ENCODE results near the gene HYPK. TPM values are rescaled to one million over a fixed set of nuclear protein-coding genes. Genes with fewer than 3 reads are reported as not detected.

The HYPK gene, protein sequence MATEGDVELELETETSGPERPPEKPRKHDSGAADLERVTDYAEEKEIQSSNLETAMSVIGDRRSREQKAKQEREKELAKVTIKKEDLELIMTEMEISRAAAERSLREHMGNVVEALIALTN
- 7.6 and 10.3 TPM in 2 replicates for total RNA-seq

DNA sequence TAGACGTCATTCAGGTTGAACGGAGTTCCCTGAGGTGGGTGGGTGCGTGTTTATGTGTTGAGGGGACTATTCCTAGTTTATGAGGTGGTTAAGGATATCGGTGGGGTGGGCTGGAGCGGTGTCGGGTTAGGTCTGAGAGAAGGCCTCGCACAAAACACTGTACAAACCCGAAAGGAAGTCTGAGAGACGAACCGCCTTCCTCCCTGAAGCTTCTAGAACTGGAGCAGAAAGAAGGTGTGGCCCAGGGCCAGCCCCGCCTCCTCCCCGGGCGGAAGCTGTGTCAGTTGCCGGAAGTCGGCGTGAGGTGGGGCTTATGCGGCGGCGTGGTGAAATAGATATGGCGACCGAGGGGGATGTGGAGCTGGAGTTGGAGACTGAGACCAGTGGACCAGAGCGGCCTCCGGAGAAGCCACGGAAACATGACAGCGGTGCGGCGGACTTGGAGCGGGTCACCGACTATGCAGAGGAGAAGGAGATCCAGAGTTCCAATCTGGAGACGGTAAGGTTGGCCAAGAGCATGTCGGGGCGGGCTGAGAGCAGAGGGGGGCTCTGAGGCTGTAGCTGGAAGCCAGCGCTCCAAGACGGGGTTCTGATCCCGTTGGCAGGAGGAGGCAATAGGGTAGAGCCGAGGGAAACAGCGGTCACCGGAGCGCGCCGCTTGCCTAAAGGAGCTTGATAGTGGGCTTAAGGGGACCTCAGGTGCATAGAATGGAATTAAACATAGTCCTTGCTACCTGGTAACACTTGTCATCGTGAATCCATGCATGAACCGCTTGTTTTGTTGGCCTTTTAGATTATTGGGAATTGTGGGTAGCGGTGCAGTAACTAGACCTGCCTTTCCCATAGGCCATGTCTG, at the start of gene HYPK:
Gene HYPK (plus strand): TSS at position 314 of the 856 bp plus-strand sequence. CDS start 24 bp downstream, at position 338.
- DNase-seq (ENCODE audit: low read depth, low spot score), result peak; percentile 60

DNA sequence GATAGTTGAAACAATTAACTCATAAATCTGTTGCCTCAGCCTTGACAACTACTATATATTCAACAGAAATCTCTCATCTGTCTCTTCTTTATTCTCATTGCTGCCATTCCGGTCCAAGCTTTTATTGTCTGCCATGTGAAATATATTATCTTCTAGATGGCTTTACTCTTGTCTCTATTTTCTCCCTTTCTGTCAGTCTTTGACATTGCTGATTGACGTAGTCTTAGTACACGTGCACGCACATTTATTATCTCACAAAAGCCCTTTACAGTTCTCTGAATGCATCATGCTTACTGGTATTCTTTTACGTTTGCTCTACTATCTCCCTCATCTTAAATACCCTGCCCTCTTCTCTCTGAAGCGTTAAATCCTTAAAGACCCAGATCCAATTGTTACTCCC, 48.5 kb upstream of the HYPK start:
- DNase-seq (ENCODE audit: low read depth, low spot score), result no peak

DNA sequence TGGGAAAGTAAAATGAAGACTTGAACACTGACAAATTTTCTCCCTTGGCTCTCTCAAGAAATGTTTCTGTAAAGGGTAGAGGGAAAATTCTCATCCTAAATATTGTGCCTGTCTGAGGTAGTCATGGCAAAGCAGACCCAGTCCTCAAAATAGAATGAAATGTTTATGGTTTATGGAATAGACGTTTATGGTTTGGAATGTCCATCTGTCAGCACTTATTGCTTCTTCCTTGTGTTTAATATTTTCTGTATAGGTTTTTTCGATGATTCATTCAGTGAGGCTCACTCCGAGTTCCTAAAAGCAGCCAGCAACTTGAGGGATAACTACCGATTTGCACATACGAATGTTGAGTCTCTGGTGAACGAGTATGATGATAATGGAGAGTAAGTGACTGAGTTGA, 37.6 kb upstream of the HYPK start:
- no peak for DNase-seq (ENCODE audit: low read depth, low spot score)

DNA sequence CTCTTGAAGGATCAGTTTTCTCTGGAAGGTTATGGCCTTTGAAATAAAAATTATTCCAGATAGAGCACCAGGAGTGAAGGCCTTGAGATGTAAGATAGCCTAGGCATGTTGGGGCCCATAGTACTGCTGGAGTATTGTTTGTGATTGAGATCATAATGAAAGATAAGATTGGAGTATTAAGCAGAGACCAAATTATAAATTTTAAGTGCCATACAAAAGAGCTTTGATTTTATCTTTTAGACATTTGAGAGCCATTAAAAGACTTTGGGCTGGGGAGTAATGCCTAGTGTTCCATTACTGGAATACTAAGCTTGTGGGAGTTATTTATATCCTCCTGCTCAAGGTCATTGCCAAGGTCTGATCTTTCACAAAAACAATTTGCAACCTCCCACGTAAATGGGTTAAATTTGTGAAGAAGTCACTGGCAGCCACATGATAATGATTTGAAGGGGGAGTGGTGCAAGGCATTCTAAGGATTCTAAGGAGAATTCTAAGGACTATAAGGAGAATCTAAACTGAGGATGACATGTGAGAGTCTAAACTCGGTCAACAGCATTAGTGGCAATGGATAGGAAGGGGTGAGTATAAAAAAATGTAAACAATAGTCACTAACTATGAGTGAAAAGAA, 36.5 kb upstream of the HYPK start:
- no peak for DNase-seq (ENCODE audit: low read depth, low spot score)

DNA sequence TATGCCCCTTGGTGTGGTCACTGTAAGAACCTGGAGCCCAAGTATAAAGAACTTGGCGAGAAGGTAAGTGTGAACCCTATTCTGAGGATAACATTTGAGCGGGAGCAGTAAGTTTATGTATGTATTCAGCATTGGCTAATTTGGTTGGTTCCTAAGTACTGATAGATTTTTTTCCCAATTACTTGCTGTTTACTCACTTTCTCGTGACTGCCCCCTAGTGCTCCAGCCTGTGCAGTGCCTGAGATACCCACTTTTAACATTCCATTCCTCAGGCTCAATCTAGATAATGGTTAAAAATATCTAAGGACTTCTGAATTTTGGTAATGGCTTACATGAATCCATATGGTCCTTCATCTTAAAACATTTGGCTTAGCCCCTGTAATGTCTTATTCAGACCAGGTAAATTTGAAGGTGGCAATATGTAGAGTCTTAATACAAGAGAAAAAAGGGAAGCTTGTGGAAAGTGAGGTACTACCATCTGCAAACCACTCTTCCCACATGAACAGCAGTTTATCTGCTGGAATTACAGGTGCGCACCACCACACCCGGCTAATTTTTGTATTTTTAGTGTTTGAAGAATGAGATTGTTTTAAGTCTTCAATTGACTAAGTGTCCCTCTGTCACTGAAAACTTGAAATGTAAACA, 30.7 kb upstream of the HYPK start:
- no peak for DNase-seq (ENCODE audit: low read depth, low spot score)

DNA sequence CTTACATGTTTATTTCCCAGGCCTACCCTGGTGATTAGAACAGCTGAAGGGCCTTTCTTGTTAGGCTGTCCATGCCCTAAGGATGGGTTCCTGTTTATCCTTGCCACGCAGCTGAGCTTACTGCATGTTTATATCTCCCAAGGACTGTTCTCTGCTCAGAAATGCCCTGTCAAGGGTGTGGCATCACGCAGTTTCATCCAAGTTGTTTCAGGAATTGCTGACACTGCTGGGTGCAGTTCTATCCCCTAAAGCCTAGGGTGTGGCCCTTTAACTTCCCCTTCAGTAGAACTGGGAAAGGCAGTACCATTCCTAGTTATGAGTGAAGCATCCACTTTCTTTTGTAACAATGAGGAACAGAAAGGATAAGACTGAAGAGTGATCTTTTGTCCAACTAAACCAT, 28.6 kb upstream of the HYPK start:
- DNase-seq (ENCODE audit: low read depth, low spot score), result no peak

DNA sequence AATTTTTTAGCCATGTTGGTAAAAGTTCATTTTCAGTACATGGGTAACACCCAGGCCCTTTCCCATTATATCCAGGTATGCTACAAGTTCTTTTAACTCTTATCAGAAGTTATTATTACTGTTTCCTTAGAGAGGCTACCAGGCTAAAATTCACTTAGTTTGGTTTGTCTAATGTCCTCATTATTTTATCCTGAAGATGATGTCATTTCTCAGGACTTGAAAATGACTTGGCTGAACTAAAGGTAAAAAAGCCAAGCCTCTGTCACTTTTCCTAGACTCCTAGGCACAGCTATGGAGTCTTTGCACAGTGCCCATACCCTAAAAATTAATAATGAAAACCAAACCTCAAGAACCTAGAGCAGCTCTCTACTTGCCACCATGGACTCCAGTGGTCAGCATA, 27.8 kb upstream of the HYPK start:
- DNase-seq (ENCODE audit: low read depth, low spot score), result no peak

DNA sequence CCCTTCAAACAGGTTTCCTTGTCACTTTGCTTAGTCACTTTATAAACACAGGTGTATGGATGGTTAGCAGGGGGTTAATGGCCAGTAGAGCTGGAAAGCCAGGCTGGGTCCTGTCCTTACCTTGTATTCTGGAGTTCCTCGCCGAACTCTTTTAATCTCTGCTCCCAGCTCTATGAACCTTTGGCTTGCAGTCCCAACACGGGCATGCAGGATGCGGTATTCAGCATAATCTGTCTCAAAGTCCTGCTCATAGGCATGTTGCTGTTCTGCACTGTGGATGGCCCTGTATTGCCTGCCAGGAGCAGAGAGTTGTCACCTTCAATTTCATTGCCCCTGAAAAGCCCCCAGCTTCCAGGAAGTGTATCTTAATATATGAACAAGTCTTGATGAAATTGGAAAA, 26.3 kb upstream of the HYPK start:
- no peak for DNase-seq (ENCODE audit: low read depth, low spot score)

DNA sequence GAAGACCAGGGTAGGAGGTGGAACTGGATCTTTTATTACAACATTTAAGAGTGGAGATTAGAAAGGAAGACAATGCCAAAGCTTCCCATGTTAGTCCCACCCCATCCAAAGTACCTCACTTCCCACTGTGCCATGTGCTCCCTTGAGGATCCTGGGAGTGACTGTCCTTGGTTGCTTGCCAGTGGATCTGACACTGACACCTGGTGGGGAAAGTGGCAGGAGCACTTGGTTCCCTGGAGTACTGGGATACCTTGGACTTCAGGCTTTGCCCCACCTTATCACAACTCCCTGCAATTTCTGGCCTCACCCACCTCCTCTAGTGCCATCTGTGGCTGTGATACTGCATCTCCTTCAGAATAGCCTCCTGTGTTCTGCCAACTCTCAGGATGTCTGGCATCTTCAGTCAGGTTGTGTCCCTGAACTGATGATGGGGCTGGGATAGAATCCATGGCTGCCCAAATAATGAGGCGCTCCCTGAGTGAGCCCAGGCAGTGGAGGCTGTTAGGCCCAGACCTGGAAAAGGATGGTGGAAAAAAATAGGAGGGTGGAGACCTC, 24.9 kb upstream of the HYPK start:
- DNase-seq (ENCODE audit: low read depth, low spot score), result no peak

DNA sequence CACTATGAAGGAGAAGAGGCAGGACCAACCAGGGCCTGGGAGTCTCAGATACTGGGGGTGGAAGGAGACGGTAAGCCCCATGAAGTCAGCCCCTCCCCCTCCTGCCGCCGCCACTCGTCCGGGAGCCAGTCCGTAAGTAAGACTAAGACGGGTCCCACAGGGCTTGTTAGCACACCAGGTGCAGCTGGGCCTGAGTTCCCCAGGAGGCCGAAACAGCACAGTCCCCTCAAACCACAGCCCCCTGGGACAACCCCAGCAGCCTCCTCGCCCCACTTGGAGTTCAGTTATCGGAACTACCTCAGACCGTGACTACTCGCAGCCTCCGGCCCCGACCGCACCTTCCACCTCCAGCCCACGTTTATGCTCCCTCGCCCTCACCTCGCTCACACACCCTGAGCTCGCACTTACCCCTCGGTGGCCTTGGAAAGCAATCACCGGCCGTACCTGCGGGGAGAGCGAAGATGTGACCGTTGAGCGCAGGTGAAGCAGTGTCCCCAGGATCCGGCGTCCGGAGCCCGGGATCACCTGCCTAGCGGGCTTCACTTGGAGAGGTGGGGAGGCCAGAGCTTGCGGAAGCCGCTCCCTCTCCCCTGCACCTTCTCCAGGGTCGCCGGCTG, 24.2 kb upstream of the HYPK start:
- no peak for DNase-seq (ENCODE audit: low read depth, low spot score)

DNA sequence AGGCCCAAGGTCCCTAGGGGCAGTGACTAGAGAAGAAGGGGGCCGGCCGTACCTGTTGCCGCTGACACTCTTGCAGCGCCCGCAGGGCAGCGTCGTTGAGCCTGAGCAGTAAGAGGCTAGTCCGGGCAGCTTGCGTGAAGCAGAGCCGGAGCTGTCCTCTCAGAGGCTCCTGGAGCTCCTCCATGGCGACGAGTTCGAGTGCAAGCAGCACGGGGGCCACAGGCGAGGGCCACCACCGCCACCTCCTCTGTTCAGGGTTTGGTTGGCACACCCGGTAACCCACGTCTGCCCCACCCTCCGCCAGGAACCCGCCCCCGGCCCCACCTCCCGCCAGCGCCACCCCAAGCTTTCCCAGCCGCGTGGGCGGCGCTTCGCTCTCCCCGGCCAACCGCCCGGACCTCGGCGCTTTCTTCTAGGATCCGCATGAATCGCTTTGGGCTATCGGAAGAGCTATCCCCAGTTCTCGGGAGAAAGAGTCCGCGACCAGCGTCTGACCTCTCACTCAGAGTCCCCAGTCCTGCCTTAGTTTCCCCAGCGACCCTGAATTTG, 23.6 kb upstream of the HYPK start, which contains the start of gene ELL3:
Gene ELL3 (minus strand): TSS at position 249 of the 549 bp plus-strand sequence. CDS start 65 bp downstream, at position 184.
- no peak for DNase-seq (ENCODE audit: low read depth, low spot score)

DNA sequence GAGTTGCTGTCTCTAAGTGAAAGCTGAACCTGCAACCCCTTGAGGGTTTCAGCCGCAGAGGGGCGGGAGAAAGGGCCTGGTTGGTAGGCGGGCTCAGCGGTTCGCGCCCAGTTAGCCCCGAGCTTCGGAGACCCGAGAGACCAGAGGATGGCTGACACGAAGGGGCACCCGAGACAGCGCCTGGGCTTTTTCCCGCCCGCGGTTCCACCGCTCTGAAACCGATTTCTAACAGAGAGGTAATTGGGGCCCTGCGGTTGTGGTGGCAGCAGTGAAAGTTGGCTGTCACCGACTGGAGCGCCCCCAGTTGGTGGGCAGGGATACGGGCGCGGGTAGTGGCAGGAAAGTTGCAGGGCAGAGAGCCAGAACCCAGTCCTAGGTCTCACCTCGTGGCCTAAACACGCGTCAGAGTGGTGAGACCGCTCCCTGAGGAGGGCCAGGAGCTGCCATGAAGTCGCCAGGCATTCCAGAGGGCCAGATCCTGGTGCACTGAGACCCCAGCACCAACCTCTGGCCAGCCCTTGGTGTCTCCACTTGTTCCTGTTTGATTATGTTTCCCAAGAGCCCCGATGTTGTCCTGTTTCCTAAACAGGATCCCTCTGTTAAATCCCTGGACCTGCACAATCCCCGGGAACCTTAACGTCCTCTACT, 23.0 kb upstream of the HYPK start:
- no peak for DNase-seq (ENCODE audit: low read depth, low spot score)

DNA sequence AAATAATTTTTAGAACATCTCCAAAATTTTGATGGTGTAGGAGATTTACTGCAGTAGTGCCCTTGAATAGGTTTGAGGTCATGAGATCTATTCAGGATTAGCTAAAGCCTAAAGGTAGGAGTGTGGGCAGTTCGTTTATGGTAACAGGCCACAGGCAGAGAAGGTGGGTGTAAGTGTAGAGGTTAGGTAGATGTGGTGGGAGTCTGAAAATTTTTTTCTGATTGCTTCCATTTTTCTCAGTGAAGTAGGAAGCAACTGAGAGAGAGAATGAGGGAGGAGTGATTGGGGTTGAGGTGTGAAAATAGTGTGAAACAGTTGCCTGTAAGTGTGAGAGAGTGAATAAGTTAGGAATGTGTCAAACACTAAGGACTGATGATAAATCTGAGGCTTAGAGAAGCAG, 21.4 kb upstream of the HYPK start:
- DNase-seq (ENCODE audit: low read depth, low spot score), result no peak

DNA sequence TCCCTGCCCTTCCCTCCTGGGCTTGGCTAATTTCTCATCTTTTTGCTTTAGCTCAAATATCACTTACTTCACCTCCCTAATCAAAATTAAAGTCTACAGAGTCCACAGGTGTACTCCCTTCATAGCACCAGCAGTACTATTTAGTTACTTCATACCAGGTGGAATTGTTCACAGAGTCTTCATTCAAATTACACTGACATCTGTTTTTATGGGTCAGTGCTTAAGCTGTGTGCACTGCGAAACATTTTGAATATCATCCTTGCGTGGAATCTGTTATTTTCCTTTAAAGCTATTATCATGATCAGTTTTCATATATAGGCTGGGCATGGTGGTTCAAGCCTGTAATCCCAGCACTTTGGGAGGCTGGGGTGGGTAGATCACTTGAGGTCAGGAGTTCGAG, 11.0 kb upstream of the HYPK start:
- DNase-seq (ENCODE audit: low read depth, low spot score), result no peak

DNA sequence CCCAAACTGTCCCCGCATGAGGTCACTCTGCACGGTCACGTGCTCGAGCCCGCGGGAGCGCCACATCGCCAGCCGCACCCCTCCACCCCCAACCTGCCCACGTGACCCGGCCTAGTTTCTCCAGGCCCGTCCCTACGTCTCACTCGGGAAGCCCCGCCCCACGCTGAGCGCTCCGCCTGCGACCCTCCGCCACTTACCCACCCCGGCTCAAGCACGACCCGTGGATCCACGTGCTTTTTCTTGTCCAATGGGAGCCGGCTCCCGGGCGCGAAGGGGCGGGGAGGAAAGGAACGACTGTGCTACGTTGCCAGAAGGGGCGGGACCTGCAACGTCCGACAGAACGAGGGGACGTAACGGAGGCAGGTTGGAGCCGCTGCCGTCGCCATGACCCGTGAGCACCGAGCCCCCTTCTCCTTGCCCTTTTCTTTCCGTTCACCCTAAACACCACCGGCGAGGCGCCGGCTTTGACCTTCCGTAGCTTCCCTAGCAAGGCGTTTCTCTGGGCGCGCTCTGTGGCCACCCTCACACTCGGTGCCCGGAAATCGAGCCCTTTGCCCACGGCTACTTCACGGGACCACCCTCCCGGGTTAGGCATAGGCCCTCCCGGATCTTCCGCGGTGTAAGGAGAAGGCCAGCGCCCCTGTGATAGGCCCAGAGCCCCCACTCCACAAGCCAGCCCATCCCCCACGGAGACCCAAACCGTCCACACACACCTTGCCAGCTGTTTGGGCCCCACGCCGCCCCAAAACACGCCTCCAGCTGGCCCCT, 8.2 kb upstream of the HYPK start, which contains the start of gene SERF2:
Gene SERF2 (plus strand): TSS at position 328 of the 768 bp plus-strand sequence. CDS start 57 bp downstream, at position 385.
- DNase-seq (ENCODE audit: low read depth, low spot score), result peak; percentile 98

DNA sequence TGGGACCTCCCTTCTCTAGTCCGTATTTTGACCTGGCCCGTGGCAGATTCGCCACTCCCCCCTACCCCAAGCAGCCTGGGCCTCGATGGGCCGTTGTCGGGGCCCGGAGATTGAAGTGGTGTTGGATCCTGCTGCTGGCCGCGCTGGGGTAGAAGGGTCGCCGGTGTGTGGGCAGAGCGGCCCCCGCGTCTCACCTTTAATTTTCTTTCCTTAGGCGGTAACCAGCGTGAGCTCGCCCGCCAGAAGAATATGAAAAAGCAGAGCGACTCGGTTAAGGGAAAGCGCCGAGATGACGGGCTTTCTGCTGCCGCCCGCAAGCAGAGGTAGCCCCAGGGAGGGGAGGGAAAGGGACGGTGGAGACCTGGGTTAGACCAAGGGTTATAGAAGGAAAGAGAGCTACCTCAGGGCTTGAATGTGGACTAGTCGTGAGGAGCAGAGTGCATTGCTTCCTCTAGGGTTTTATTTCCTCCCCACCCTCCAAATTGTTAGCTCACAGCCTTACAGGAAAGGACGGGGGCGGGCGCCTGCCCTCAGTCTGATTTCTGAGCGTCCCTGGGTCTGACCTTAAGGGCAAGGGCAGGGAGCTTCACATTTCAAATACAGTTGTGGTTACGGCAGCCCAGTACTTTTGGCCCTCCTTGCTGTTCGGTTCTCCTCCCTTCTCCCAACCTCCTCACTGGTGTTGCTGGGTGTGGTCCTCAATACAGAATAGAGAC, 7.5 kb upstream of the HYPK start:
- DNase-seq (ENCODE audit: low read depth, low spot score), result no peak

DNA sequence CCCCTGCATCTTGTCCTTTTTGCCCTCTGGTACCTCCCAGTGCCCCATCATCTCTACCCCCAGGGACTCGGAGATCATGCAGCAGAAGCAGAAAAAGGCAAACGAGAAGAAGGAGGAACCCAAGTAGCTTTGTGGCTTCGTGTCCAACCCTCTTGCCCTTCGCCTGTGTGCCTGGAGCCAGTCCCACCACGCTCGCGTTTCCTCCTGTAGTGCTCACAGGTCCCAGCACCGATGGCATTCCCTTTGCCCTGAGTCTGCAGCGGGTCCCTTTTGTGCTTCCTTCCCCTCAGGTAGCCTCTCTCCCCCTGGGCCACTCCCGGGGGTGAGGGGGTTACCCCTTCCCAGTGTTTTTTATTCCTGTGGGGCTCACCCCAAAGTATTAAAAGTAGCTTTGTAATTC, 6.8 kb upstream of the HYPK start:
- DNase-seq (ENCODE audit: low read depth, low spot score), result no peak

DNA sequence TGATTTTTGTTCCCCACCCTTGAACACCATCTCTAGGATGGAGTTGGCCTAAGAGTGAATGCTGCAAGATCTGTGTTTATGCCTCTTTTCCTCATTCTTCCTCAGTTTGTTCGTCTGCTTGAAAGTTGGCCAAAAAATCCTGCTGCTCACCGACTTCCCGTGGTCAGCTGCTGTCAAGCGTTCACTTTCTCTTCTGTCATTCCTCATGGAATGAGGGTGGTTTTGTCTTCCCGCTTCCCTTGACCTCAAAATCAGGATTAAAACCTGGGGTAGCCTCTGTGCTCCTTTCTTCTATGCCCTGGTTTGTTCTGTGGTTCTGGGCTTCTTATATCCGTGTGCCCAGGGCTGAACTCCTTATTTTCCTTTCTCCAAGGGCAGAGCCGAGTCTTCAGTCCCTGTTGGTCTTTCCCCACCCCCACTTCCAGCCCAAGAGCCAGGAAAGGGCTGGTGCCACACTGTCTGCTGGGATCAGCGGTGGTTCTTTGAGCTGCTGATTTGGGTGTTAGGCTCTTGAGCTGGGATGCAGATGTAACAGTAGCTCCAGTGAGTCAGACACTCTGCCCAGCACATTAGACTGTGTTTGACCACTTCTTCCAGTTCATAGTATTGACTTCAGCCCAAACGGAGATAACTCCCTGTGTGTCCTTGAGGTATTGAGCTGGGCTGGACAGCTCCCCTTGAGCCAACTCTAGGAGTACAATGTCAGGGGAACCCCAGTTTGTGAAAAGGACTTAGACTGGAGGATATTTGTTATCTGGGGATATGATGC, 5.9 kb upstream of the HYPK start:
- no peak for DNase-seq (ENCODE audit: low read depth, low spot score)
